Colonic mucosa (tissue), 4 donors: ENCODE measurements around the gene C9orf78. TPM values are rescaled to one million over a fixed set of nuclear protein-coding genes. Genes with fewer than 3 reads are reported as not detected.
A peak's percentile ranks its signal among the peaks of the same experiment; 100 is the strongest.

Experiments used
- DNase-seq: peaks from one replicate; pipeline ENCODE4 v3.0.0-alpha.2; 2020
- H3K27ac ChIP-seq: fragments of 200-600 bp; one replicate; pipeline ENCODE4 v1.8.0; 2021
- H3K27me3 ChIP-seq: fragments of 200-600 bp; one replicate; pipeline ENCODE4 v1.8.0; 2021
- H3K36me3 ChIP-seq: fragments of 200-600 bp; one replicate; pipeline ENCODE4 v1.8.0; 2021
- H3K4me1 ChIP-seq: fragments of 200-600 bp; one replicate; pipeline ENCODE4 v1.8.0; 2021; ENCODE audit warnings: mild to moderate bottlenecking
- H3K4me3 ChIP-seq: fragments of 200-600 bp; one replicate; pipeline ENCODE4 v1.8.0; 2021
- H3K9ac ChIP-seq, 2 donors: one replicate each; pipeline ENCODE4 v1.7.0; 2013; ENCODE audit warnings: control low read depth in 2 of 2, low read depth in 2 of 2, low read length in 2 of 2
- H3K9me3 ChIP-seq: fragments of 200-600 bp; one replicate; pipeline ENCODE4 v1.8.0; 2021
- intact Hi-C: fragments of 100-400 bp; cut with DNase I; formaldehyde crosslinking; loops from one replicate; pipeline ENCODE4 v1.14.1; 2022
- total RNA-seq, 2 donors: library from RNA; stranded (reverse); fragmentation: NEBNext Ultra II Directional in 1 of 2; extraction: Animal tissue kit (Norgen Biotek cat#: 25700) in 1 of 2; gene quantifications; one replicate each; pipeline ENCODE4 v1.2.1, GENCODE V29; 2021
- TF ChIP-seq, protein P1 (sequence below): fragments of 200-600 bp; IDR thresholded peaks from one replicate; pipeline ENCODE4 v1.8.0; 2022; ENCODE audit warnings: antibody characterized with exemption, mild to moderate bottlenecking
- donor health status: healthy.
- donor health status: DM: no; HTN: no; CAD: no.
- donor health status: DM: no; HTN: no; CAD: no.

C9orf78 gene
- total RNA-seq, 2 donors from 2014 or later = 38.7 to 45.5 TPM

DNA sequence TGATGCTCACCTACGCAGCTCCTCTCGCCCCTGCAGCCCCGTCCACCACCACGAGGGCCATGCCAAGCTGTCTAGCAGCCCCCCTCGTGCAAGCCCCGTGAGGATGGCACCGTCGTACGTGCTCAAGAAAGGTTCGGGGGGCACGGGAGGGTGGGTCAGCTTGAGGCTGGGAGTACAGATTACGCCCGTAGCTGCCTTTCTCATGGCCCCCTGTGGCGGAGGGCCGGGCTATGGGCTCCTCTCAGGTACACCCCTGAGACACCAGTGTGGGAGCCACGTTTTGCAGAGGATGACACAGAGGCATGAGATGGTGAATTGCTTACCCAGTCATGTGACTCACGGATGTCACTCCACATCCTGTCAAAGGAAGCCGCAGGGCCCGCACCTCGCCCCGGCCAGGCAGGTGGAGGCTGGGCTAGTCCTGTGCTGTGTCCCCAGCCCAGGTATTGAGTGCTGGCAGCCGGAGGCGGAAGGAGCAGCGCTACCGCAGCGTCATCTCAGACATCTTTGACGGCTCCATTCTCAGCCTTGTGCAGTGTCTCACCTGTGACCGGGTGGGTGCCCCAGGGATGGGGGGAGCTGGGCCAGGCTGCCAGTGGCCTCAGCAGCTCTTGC is 33.9 kb upstream of the C9orf78 start:
- Histone ChIP-seq H3K4me3 (no peak overlapping the region), H3K27ac (no peak overlapping the region), H3K9ac (no peak overlapping the region), H3K9me3 (no peaks in the 10 kb centered on the region), H3K27me3 (no peaks in the 10 kb centered on the region), H3K36me3 (no peaks in the 10 kb centered on the region), H3K4me1 (no peaks in the 10 kb centered on the region)
- TF ChIP-seq, protein P1, sequence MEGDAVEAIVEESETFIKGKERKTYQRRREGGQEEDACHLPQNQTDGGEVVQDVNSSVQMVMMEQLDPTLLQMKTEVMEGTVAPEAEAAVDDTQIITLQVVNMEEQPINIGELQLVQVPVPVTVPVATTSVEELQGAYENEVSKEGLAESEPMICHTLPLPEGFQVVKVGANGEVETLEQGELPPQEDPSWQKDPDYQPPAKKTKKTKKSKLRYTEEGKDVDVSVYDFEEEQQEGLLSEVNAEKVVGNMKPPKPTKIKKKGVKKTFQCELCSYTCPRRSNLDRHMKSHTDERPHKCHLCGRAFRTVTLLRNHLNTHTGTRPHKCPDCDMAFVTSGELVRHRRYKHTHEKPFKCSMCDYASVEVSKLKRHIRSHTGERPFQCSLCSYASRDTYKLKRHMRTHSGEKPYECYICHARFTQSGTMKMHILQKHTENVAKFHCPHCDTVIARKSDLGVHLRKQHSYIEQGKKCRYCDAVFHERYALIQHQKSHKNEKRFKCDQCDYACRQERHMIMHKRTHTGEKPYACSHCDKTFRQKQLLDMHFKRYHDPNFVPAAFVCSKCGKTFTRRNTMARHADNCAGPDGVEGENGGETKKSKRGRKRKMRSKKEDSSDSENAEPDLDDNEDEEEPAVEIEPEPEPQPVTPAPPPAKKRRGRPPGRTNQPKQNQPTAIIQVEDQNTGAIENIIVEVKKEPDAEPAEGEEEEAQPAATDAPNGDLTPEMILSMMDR = no peak
- intact Hi-C loops = no loop called here
- DNase-seq = peak; percentile 41

DNA sequence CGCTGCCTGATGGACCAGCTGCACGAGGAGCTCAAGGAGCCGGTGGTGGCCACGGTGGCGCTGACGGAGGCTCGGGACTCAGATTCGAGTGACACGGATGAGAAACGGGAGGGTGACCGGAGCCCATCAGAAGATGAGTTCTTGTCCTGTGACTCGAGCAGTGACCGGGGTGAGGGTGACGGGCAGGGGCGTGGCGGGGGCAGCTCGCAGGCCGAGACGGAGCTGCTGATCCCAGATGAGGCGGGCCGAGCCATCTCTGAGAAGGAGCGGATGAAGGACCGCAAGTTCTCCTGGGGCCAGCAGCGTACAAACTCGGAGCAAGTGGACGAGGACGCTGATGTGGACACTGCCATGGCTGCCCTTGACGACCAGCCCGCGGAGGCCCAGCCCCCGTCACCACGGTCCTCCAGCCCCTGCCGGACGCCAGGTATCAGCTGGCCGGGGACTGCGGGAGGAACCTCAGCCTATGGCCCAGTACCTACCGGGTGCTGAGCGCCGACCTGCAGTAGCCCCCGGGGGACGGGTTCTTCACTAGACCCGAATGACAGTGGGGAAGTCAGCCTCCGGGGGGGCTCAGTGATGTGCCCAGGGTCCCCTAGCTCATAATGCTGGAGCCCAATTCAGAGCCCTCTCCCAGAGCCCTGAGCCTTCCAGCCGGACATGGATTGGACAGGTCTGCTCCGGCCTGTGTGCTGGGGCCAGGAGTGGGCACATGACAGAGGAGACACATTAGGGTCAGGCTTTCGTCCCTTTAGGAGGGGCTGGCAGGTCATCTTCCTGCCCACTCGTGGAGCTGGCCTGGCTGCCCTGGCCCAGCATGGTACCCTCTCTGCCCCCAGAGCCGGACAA is 33.2 kb upstream of the C9orf78 start:
- no peak overlapping the region for H3K27ac ChIP-seq
- H3K4me1 ChIP-seq = no peaks in the 10 kb centered on the region
- H3K27me3 ChIP-seq = no peaks in the 10 kb centered on the region
- no peak overlapping the region for H3K4me3 ChIP-seq
- TF ChIP-seq, protein P1 = no peak
- no peaks in the 10 kb centered on the region for H3K9me3 ChIP-seq
- no peaks in the 10 kb centered on the region for H3K36me3 ChIP-seq
- DNase-seq = no peak
- H3K9ac ChIP-seq = no peak overlapping the region
- intact Hi-C loops = no loop called here

DNA sequence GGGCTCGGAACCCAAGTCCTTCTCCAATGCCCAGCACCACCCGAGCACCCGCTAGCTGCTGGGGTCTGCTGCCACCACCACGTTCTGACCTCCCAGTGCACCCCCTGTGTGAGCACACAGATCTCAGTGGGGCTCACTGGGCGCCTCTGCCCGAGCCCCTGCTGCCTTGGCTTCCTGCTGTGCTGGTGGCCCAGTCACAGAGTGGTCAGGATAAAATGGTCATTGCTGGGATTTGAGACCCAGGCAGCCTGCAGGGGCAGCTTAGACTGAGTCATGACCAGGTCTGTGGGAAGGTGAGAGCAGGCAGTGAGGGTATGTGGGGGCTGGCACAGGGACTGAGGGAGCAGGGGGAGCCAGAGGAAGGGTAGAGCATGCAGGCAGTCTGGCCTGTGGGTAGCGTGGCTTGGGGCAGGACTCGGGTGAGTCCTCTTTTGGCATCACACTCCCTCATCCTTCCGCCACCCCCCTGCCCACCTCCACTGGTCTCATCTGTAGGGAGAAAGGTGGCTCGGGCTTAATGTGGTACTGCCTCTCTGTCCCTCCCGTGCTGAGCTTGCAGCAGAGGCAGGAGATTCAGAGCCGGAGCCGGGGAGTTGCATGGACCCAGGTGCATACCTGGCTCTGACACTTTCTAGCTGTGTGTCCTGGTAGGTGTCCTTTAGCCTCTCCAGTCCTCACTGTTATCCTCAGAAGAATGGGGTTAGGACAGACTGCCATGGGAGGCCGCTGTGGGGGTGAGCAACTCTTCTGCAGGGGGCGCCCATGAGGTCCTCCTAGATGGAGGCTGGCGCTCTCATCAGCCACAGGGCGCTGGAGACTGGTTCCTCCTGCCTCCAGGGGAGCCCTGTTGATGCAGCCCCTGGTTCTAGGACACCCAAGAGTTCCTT is 32.3 kb upstream of the C9orf78 start:
- peak overlapping the region in 1 of 2 donors; percentile 12 for H3K9ac ChIP-seq
- no peak overlapping the region for H3K4me3 ChIP-seq
- DNase-seq = no peak
- H3K27ac ChIP-seq = no peak overlapping the region
- no peaks in the 10 kb centered on the region for H3K9me3 ChIP-seq
- no peaks in the 10 kb centered on the region for H3K36me3 ChIP-seq
- TF ChIP-seq, protein P1 = no peak
- H3K4me1 ChIP-seq = no peaks in the 10 kb centered on the region
- H3K27me3 ChIP-seq = no peaks in the 10 kb centered on the region
- intact Hi-C loops = no loop called here

DNA sequence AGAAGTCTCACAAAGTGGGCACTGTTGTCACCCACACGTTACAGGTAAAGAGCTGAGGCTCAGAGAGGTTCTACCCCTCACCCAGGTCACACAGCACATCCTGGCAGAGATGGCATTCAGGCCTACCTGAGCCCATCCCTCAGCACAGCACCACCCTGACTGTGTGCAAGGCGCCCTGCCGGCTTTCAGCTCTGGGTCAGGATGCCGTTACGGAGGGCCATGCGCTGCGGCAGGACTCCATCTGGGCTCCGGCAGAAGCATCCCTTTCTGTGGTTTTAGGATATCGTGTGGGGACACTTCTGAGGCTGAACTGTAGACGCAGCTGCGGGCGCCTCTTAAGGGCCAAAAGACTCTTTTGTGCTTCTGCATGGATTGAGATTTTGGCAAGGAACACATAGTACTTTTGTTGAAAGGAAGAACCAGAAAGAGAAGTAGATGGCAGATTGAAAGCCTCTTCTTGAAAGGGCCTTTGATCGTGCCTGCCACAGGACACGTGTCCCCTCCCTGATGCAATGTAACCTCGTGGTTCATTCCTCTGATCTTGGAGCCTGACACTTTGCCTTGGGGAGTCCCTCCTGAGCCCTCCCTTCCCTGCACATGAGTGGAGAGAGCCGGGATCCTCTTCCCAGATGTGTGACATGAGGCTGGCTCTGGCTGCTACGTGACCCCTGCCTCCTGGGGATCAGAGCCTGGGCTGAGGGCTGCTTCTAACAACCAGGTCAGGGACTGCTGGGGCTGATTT is 31.5 kb upstream of the C9orf78 start:
- DNase-seq = no peak
- TF ChIP-seq, protein P1 = no peak
- no peak overlapping the region for H3K9ac ChIP-seq
- H3K4me3 ChIP-seq = no peak overlapping the region
- no peaks in the 10 kb centered on the region for H3K4me1 ChIP-seq
- intact Hi-C loops = no loop called here
- H3K36me3 ChIP-seq = no peaks in the 10 kb centered on the region
- no peaks in the 10 kb centered on the region for H3K9me3 ChIP-seq
- no peaks in the 10 kb centered on the region for H3K27me3 ChIP-seq
- no peak overlapping the region for H3K27ac ChIP-seq
